NCI-H774 (cell line): Measurements from ENCODE around the gene ZNF253.
"Not testable (repeated sequence)": the region's sequence is repeated elsewhere in the genome, so short reads cannot be mapped to it uniquely, and the experiment has no call there.

Experiments used
- DNase-seq: peaks from one replicate; lab custom pipeline; 2025; lab: John Stamatoyannopoulos, UW

The ZNF253 gene

GRCh38 chr19:19865750-19866610, at the start of gene ZNF253:
TSS of gene ZNF253 (plus strand) at chr19:19865882. CDS start at chr19:19865997, 115 bp downstream.
- DNase-seq = peak; percentile 93

DNA sequence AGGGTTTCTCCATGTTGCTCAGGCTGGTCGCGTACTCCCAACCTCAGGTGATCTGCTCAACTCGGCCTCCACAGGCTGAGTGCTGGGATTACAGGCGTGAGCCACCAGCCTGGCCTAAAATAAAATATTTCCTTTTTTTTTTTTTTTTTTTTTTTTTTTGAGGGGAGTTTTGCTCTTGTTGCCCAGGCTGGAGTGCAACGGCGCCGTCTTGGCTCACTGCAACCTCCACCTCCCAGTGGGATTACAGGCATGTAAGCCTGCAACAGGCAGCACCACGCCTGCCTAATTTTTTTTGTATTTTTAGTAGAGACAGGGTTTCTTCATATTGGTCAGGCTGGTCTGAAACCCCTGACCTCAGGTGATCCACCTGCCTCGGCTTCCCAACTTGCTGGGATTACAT, 49.0 kb upstream of the ZNF253 start:
- DNase-seq = no peak

- no peak for DNase-seq
These were observed 48.3 kb upstream of the ZNF253 start for GRCh38 chr19:19817357-19817756.

DNA sequence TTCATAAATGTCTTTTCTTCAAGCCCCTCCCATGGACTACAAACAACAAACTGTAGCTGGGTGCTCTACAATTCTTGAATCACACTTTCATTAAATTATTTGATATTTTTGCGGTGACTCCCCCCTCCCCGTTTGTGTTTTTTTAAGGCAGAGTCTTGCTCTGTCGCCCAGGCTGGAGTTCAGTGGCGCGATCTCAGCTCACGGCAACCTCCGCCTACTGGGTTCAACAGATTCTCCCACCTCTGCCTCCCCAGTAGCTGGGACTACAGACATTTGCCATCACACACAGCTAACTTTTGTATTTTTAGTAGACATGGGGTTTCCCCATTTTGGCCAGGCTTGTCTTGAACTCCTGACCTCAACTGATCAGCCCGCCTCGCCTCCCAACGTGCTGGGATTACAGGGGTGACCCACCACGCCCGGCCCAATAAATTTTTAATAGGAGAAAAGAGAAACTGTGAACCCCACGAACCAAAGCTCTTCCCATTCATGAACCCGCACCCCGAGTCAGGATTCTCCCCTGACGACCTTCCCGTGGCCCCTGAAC, 44.8 kb upstream of the ZNF253 start:
- no peak for DNase-seq

DNA sequence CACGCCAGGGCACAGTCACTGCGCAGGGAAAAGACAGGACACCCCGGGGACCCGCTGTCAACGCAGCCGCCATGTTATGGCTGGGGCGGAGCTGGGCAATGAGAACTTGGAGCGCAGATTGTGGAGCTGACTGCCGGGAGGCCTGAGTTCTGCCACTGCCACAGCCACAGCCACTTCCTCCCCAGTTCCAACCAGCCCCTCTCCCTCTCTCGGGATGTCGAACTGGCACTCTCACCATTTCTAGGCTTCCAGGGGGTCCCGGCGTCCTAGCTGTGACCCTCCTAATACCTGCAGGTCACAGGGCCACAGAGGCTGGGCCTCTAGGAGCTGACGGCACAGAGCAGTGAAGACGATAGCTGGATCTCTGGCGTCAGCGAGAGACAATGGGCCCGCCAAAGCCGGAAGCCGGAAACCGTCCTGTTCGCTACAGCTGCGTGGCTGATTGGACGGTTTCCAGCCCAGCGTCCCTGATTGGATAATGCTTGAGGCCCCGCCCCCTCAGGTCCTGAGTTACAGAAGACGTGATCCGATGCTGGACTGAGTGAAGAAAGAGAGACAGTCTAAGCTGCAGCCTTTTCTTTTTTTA, 44.2 kb upstream of the ZNF253 start, which contains the start of gene ZNF506:
Gene ZNF506, minus strand, starts transcription at position 385 of the 586 bp plus-strand sequence. Its CDS starts 147 bp downstream, at position 238.
- DNase-seq = peak; percentile 91

GRCh38 chr19:19821976-19822375, 43.7 kb upstream of the ZNF253 start:
- not testable (repeated sequence) for DNase-seq

- no peak for DNase-seq
These were observed 41.8 kb upstream of the ZNF253 start for GRCh38 chr19:19823916-19824315.

GRCh38 chr19:19826875-19827274, 38.8 kb upstream of the ZNF253 start:
- no peak for DNase-seq

DNA sequence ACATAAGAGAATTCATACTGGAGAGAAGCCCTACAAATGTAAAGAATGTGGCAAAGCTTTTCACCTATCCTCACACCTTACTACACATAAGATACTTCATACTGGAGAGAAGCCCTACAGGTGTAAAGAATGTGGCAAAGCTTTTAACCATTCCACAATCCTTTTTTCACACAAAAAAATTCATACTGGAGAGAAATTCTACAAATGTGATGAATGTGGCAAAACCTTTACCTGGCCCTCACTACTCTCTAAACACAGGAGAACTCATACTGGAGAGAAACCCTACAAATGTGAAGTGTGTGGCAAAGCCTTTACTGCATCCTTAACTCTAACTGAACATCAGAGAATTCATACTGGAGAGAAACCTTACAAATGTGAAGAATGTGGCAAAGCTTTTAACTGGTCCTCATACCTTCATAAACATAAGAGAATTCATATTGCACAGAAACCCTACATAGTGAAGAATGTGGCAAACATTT, 30.1 kb upstream of the ZNF253 start:
- DNase-seq = no peak

DNA sequence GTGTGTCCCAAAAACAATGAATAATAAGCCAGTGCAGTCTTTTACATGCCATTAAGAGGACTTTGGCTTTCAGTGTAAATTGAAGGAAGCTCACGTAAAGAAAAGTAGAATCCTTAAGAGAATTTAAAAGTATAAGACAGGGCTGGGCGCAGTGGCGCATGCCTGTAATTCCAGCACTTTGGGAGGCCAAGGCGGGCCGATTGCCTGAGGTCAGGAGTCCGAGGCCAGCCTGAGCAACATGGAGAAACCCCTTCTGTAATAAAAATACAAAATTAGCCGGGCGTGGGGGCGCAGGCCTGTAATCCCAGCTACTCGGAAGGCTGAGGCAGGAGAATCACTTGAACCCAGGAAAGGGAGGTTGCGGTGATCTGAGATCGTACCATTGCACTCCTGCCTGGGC, 17.9 kb upstream of the ZNF253 start:
- no peak for DNase-seq

DNA sequence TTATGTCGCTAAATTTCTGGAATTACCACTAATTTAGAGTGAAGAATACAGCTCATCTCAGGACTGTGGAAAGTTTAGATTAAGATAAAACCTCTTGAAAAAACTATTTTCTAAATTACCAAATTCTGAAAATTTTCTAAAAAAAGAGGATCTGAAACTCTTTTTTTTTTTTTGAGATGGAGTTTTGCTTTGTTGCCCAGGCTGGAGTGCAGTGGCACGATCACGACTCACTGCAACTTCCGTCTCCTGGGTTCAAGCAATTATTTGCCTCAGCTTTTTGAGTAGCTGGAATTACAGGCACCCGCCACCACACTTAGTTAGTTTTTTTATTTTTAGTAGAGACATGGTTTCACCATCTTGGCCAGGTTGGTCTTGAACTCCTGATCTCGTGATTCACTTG, 16.6 kb upstream of the ZNF253 start:
- no peak for DNase-seq

DNA sequence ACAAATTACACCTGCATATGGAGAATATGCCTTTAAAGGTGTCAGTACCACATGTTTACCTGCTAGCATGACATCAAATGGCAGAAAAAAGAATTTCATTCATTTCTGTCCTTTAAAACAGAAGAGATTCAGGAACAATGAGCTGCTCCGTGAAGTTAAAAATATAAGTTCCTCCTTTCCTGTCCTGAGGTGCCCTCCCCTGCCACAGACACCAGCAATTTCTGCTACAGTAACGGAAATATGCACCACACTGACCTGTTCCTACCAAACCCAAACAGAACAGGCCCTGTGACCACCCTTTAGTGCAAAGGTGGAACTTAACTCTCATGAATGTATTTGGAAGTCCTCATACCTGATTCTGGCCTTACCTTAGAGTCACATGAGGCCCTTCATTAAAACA, 13.9 kb upstream of the ZNF253 start:
- DNase-seq = not testable (repeated sequence)

DNA sequence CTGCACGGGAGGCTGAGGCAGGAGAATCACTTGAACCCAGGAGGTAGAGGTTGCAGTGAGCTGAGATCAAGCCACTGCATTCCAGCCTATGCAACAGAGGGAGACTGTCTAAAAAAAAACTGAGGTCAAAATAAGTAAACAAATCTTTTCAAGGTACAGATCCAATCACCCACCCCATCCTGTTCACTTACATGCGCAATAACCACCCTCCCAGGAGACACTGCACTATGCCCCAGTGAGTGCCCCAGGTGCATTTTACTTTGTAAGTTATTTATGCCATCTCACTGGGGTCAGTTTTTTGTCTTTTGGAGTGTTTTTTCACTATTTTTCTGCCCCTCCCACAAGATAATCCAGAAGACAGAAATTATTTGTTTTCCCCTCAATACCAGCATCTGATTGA, 6.9 kb upstream of the ZNF253 start:
- no peak for DNase-seq

DNA sequence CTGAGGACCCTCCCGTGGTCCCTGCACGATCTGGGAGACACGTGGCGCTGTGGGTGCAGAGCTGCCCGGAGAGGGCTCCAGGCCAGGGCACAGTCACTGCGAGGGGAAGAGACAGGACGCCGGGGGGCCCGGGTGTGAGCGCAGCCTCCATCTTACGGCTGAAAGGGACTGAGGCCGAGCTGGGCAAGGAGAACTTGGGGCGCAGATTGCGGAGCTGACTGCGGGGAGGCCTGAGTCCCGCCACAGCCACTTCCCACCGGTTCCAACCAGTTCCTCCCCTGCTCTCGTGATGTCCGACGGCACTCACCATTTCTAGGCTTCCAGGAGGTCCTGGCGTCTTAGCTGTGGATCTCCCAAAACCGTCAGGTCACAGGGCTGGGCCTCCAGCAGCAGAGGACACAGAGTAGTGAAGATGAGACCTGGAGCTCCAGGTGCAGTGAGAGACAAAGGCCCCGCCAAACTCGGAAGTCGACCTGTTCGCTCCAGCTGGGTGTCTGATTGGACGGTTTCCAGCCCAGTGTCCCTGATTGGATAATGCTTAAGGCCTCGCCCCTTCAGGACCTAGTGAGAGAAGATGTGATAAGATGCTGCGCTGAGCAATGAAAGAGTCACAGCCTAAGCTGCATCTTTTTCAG, 4.8 kb upstream of the ZNF253 start:
- DNase-seq = no peak

DNA sequence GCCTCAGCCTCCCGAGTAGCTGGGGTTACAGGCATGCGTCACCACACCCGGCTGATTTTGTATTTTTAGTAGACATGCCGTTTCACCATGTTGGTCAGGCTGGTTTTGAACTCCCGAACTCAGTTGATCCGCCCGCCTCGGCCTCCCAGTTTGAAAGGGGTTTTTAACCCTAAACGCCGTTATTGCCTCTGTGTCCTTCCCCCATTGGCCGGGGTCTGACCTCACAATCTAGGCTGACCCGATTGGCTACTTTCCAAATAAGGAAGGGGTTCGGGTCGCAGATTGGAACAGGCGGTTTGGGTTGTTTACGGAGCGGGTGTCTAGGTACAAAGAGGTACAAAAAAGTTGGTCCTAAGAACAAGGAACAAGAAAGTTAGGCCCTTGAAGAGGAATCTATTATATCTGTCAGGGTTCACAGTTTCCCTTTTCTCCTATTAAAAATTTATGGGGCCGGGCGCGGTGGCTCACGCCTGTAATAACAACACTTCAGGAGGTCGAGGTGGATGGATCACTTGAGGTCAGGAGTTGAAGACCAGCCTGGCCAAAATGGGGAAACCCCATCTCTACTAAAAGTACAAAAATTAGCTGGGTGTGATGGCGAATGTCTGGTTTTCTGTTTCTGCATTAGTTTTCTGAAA, 1.0 kb downstream of the ZNF253 start:
- peak; percentile 45 for DNase-seq

- DNase-seq = not testable (repeated sequence)
These were observed 4.4 kb downstream of the ZNF253 start for GRCh38 chr19:19870086-19870485.

- no peak for DNase-seq
These were observed 6.2 kb downstream of the ZNF253 start for GRCh38 chr19:19871932-19872331.

- no peak for DNase-seq
These were observed 7.7 kb downstream of the ZNF253 start for GRCh38 chr19:19873381-19873780.

GRCh38 chr19:19877724-19878123, 12.0 kb downstream of the ZNF253 start:
- DNase-seq = no peak

GRCh38 chr19:19884583-19884982, 18.9 kb downstream of the ZNF253 start:
- DNase-seq = no peak

DNA sequence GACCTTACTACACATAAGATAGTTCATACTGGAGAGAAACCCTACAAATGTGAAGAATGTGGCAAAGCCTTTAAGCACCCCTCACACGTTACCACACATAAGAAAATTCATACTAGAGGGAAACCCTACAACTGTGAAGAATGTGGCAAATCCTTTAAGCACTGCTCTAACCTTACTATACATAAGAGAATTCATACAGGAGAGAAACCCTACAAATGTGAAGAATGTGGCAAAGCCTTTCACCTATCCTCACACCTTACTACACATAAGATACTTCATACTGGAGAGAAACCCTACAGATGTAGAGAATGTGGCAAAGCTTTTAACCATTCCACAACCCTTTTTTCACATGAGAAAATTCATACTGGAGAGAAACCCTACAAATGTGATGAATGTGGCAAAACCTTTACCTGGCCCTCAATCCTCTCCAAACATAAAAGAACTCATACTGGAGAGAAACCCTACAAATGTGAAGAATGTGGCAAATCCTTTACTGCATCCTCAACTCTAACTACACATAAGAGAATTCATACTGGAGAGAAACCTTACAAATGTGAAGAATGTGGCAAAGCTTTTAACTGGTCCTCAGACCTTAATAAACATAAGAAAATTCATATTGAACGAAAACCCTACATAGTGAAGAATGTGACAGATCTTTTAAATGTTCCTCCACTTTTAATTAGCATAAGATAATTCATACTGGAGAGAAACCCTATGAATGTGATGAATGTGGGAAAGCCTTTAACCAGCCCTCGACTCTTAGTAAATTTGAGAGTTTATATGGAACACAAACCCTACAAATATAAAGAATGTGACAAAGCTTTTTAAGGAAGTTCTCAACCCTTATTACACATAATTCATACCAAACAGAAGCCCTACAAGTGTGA, 26.6 kb downstream of the ZNF253 start:
- not testable (repeated sequence) for DNase-seq
